HFF-Myc (cell line): Measurements from ENCODE around the gene ACTG1.

Experiments used
- DNase-seq: peaks from one replicate; pipeline ENCODE4 v3.0.0-alpha.2; 2011; ENCODE audit warnings: low read depth; ENCODE audit errors: extremely low read depth
- H3K4me3 ChIP-seq: replicated peaks from 2 replicates; pipeline ENCODE4 v1.5.1; 2011; ENCODE audit warnings: low read depth, mild to moderate bottlenecking, control low read depth, low read length
- TF ChIP-seq, protein P1 (sequence below): IDR thresholded peaks from 2 replicates; pipeline ENCODE4 v1.5.1; 2012; ENCODE audit warnings: mild to moderate bottlenecking, low read depth, low read length, control low read depth; ENCODE audit errors: missing control alignments

The ACTG1 gene

GRCh38 chr17:81503619-81504018 lies 9.0 kb downstream of the ACTG1 start:
- TF ChIP-seq, protein P1, sequence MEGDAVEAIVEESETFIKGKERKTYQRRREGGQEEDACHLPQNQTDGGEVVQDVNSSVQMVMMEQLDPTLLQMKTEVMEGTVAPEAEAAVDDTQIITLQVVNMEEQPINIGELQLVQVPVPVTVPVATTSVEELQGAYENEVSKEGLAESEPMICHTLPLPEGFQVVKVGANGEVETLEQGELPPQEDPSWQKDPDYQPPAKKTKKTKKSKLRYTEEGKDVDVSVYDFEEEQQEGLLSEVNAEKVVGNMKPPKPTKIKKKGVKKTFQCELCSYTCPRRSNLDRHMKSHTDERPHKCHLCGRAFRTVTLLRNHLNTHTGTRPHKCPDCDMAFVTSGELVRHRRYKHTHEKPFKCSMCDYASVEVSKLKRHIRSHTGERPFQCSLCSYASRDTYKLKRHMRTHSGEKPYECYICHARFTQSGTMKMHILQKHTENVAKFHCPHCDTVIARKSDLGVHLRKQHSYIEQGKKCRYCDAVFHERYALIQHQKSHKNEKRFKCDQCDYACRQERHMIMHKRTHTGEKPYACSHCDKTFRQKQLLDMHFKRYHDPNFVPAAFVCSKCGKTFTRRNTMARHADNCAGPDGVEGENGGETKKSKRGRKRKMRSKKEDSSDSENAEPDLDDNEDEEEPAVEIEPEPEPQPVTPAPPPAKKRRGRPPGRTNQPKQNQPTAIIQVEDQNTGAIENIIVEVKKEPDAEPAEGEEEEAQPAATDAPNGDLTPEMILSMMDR: no peak
- H3K4me3 ChIP-seq: no peak overlapping the region
- no peak for DNase-seq

GRCh38 chr17:81502471-81503017 lies 10.1 kb downstream of the ACTG1 start:
- no peak for DNase-seq
- TF ChIP-seq, protein P1: no peak
- no peak overlapping the region for H3K4me3 ChIP-seq

DNA sequence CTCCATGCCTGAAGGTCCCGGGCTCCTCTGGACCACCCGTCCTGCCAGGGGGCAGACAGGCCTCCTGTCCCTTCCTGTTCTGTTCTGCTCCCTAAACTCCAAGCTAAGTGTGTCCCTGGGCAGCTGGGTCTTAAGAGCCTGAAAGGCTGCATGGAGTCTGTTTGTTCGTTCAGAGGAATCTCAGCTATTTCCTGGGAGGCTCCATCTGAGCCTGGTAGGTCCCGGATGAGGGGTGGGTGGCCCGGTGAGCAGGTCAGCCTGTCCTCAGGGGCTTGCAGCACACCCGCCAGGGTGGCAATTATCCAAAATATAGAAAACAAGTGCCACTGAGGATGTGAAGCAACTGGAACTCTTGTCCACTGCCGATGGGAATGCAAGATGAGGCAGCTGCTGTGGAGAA lies 12.6 kb downstream of the ACTG1 start:
- DNase-seq: no peak
- H3K4me3 ChIP-seq: no peak overlapping the region
- TF ChIP-seq, protein P1: no peak

- no peak overlapping the region for H3K4me3 ChIP-seq
- no peak for DNase-seq
- TF ChIP-seq, protein P1: no peak
Measured at GRCh38 chr17:81499601-81499970, 13.0 kb downstream of the ACTG1 start.

DNA sequence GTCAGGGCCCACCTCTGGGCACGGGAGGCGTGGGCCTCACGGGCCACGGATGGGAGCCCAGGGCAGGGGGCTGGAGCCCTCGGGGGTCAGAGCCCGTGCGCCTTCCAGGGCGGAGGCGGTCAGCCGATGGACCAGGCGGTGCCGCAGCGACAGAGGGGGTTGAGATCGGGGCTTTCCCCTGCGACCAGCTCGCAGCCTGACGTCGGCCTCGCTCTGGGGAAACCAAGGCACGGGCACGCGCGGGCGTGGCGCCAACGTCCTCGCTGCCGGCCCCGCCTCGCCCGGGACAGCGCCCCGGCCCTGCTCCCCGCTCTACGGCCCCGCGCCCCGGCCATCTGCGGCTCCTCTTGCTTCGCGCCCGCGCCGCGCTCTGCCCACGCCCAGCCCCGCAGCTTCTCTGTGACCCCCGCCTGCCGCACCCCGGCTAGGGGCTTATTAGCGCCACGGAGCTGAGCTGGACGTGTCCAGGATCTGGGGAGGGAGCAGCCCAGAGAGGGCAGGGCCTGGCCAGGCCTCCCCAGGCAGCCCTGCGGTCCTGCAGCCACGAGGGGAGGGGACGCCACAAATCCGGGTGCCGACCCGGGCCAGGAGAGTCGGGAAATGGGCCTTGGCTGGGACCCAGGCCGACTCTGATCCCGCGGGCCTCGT lies 13.5 kb downstream of the ACTG1 start:
- DNase-seq: no peak
- TF ChIP-seq, protein P1: no peak
- H3K4me3 ChIP-seq: no peak overlapping the region

DNA sequence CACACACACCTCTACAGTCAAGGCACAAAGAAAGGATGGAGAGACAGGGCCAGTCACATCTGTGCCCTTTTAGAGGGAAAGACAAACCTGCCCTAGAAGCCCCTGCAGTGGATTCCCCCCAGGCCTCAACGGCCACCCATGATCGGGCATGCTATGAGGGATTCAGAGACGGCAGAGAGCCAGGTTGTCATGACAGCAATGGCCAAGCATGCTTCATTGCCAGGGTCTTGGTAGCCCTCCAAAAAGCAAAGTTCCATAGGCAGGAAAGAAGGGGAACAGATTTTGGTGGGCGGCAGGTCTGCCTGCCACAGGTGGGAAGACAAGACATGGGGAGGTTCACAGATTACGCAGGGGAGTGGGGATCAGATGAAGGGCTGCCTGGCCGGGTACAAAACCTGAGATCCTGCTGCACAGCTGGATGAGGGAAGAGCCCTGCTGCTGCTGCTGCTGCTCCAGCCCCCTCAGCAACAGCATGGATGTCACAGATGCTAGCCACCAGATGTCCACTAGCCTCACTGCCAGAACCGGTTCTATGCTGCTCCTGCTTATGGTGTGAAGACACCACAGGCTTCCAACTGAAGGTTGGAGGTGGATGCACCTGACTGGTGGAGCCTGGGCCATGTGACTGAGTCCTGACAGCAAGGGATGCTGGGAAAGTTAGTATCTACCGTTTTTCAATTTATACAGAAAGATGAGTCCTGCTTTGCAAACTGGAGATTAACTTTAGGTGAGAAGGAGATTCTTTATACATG lies 17.8 kb downstream of the ACTG1 start:
- no peak overlapping the region for H3K4me3 ChIP-seq
- TF ChIP-seq, protein P1: no peak
- DNase-seq: no peak
